IPS-15b (cell line): Measurements from ENCODE around the gene FNDC3A.
"Not testable (repeated sequence)": the region's sequence is repeated elsewhere in the genome, so short reads cannot be mapped to it uniquely, and the experiment has no call there.

ENCODE experiments used
- H3K27me3 ChIP-seq: one replicate; pipeline ENCODE4 v1.6.1; 2013; ENCODE audit warnings: low read length; ENCODE audit not compliant: control insufficient read depth, insufficient read depth
- H3K36me3 ChIP-seq: one replicate; pipeline ENCODE4 v1.6.1; 2013; ENCODE audit warnings: low read length; ENCODE audit not compliant: control insufficient read depth, insufficient read depth
- H3K4me1 ChIP-seq: one replicate; pipeline ENCODE4 v1.6.1; 2013; ENCODE audit warnings: mild to moderate bottlenecking, low read length; ENCODE audit not compliant: control insufficient read depth, insufficient read depth
- H3K4me3 ChIP-seq: one replicate; pipeline ENCODE4 v1.5.1; 2013; ENCODE audit warnings: low read depth, low read length
- H3K9ac ChIP-seq: one replicate; pipeline ENCODE4 v1.6.1; 2013; ENCODE audit warnings: low read depth, mild to moderate bottlenecking, low read length
- H3K9me3 ChIP-seq: one replicate; pipeline ENCODE4 v1.6.1; 2013; ENCODE audit warnings: mild to moderate bottlenecking, low read length; ENCODE audit not compliant: control insufficient read depth, insufficient read depth

The FNDC3A gene

DNA sequence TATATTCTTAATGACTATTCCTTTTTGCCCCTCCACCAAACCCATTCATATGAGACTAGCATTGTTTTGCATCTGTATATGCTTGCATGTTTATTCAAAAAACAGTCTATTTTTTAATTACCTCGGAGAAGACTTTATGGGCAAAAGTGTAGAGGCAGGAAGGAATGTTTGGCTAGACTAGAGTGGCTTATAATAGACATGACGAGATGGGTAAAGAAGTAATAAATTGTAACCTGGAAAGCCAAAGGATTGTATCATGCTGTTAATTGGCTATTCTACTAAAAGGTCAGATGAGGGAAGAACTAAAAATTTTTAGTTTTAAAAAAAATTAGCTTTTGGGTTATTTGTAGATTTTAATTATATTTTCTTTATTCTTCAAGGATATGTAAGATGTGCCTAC is 91.1 kb downstream of the FNDC3A start:
- Histone ChIP-seq H3K9me3 (no peaks in the 10 kb centered on the region), H3K4me1 (no peaks in the 10 kb centered on the region), H3K27me3 (no peaks in the 10 kb centered on the region), H3K4me3 (no peak overlapping the region), H3K9ac (no peak overlapping the region), H3K36me3 (no peaks in the 10 kb centered on the region)

GRCh38 chr13:49068498-49068897 is 92.8 kb downstream of the FNDC3A start:
- not testable (repeated sequence) for H3K4me3 ChIP-seq, H3K9ac ChIP-seq, H3K36me3 ChIP-seq, H3K27me3 ChIP-seq, H3K4me1 ChIP-seq, H3K9me3 ChIP-seq

- not testable (repeated sequence) for H3K4me3 ChIP-seq, H3K9me3 ChIP-seq, H3K36me3 ChIP-seq, H3K27me3 ChIP-seq, H3K9ac ChIP-seq, H3K4me1 ChIP-seq
Observed at GRCh38 chr13:49070021-49070420, 94.3 kb downstream of the FNDC3A start.

DNA sequence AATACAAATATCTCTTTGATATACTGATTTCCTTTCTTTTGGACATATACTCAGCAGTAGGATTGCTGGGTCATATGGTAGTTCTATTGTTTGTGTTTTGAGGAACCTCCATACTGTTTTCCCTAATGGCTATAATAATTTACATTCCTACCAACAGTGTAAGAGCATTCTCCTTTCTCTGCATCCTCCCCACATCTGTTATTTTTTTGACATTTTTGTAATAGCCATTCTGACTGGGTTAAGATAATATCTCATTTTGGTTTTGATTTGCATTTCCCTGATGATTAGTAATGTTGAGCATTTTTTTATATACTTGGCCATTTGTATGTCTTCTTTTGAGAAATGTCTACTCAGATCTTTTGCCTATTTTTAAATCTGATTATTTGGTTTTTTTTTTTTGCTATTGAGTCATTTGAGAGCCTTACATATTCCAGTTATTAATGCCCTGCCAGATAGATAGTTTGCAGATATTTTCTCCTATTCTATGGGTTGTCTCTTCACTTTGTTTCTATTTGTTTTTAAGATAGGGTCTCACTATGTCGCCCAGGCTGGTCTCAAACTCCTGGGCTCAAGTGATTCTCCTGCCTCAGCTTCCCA is 95.7 kb downstream of the FNDC3A start:
- Histone ChIP-seq H3K9me3 (no peaks in the 10 kb centered on the region), H3K4me1 (no peaks in the 10 kb centered on the region), H3K27me3 (no peaks in the 10 kb centered on the region), H3K36me3 (no peaks in the 10 kb centered on the region), H3K4me3 (no peak overlapping the region), H3K9ac (no peak overlapping the region)

DNA sequence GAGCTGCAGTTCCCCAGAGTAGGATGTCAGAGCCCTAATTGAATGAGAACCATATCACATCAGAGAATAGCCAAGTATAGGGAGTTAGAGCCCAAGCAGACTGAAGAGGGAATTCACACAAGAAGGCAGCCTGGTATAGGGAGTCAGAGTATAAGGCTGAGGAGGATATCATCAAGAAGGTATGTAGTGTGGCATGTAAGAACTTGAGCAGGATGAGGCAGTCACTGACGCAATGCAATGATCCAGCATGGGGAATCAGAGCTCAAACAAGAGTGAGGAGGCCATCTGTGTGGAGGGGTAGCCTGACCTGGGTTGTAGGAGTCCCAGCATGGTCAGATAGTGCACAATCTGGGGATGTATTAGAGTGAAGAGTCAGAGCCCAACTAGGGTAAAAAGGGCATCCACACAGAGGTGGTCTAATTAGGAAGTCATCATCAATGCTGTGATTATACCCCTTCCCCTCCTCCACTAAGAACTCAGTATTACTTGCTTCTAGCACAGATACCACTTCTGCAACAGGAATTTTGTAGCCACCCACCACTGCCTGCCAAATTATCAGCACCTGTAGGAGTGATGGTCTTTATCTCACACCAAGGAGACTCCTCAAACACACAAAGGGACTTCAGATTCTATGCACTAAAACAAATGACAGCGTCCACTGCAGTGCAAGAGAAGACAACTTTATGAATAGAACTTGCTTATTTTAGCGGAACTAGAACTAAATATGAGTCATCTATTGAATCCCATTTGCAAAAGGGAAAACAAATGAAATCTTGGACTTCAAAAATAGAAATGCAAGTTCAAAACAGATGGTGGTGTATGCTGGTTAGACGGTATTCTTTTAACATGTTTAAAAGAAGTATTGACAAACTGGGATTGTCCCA is 107.2 kb downstream of the FNDC3A start:
- H3K4me3 ChIP-seq = no peak overlapping the region
- no peaks in the 10 kb centered on the region for H3K27me3 ChIP-seq
- no peaks in the 10 kb centered on the region for H3K36me3 ChIP-seq

DNA sequence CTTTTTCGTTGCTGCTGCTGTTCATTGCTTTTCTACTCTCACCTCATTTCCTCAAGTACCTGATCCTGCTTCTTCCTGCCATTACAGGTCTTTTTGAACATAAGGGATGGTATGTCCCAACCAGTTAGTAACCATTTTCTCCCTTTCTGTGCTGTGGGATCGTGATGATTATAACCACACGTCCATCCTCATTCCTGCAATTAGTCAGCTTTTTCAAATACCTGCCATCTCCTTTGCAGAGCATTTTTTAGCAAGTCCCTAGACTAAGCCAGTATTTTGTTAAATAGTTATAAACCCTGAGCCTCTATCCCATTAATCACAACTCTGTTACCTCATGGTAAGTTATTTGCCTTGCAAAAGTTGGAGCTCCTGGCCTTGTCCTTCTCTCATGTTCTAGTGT is 109.2 kb downstream of the FNDC3A start:
- no peaks in the 10 kb centered on the region for H3K36me3 ChIP-seq

More for the DNA sequence above, 107.2 kb downstream of the FNDC3A start:
- H3K4me1 ChIP-seq = no peaks in the 10 kb centered on the region
- H3K9me3 ChIP-seq = no peaks in the 10 kb centered on the region
- no peak overlapping the region for H3K9ac ChIP-seq

GRCh38 chr13:49086722-49087121 is 111.0 kb downstream of the FNDC3A start:
- Histone ChIP-seq H3K9me3 (no peaks in the 10 kb centered on the region), H3K27me3 (no peaks in the 10 kb centered on the region), H3K4me1 (no peaks in the 10 kb centered on the region), H3K9ac (no peak overlapping the region), H3K4me3 (no peak overlapping the region), H3K36me3 (no peaks in the 10 kb centered on the region)

More for the DNA sequence above, 109.2 kb downstream of the FNDC3A start:
- Histone ChIP-seq H3K4me1 (no peaks in the 10 kb centered on the region), H3K27me3 (no peaks in the 10 kb centered on the region), H3K9ac (no peak overlapping the region), H3K9me3 (no peaks in the 10 kb centered on the region), H3K4me3 (no peak overlapping the region)

DNA sequence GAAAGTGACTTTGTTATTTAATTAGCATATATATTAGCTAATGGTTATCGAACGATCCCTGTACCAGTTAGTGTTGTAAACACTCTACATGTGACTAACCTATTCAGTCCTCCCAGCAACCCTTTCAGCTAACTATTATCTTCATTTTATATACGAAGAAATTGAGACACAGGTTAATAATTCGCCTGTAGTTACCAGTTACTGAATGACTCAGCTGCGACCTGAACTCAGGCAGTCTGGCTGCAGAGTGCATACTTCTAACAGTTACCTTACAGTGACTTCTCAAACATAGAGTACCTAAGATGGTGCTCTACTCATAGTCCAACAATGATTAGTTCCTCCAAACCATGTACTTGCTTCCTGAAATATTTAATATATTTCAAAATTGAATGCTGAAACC is 117.7 kb downstream of the FNDC3A start:
- Histone ChIP-seq H3K4me3 (no peak overlapping the region), H3K9ac (no peak overlapping the region), H3K9me3 (no peaks in the 10 kb centered on the region), H3K27me3 (no peaks in the 10 kb centered on the region), H3K36me3 (no peaks in the 10 kb centered on the region), H3K4me1 (no peaks in the 10 kb centered on the region)

DNA sequence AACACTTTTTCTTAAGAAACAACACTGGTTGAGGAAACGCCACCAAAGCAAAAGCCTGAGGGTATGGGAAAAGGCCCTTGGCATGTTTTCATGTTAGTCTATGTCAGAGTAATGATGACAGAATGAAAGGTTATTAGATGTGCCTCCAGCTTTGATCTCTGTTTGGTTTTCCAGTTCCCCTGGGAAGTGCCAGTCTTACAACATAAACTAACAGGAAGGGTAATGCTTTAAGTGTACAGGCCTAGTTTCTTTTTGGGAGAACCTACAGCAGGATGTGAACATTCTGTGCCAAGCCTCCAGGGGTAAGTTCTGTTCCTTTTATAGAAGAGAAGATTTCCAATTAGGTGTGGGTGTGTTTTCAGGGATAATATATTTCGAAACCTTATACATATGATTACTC is 121.7 kb downstream of the FNDC3A start:
- no peaks in the 10 kb centered on the region for H3K27me3 ChIP-seq
- no peak overlapping the region for H3K9ac ChIP-seq
- H3K9me3 ChIP-seq = no peaks in the 10 kb centered on the region
- H3K4me1 ChIP-seq = no peaks in the 10 kb centered on the region
- no peaks in the 10 kb centered on the region for H3K36me3 ChIP-seq
- no peak overlapping the region for H3K4me3 ChIP-seq

GRCh38 chr13:49098198-49098597 is 122.5 kb downstream of the FNDC3A start:
- Histone ChIP-seq H3K9ac (no peak overlapping the region), H3K36me3 (no peaks in the 10 kb centered on the region), H3K4me3 (no peak overlapping the region), H3K9me3 (no peaks in the 10 kb centered on the region), H3K4me1 (no peaks in the 10 kb centered on the region), H3K27me3 (no peaks in the 10 kb centered on the region)

GRCh38 chr13:49098771-49099512 is 123.2 kb downstream of the FNDC3A start:
- H3K9ac ChIP-seq = no peak overlapping the region
- no peaks in the 10 kb centered on the region for H3K36me3 ChIP-seq
- no peaks in the 10 kb centered on the region for H3K9me3 ChIP-seq
- H3K4me3 ChIP-seq = no peak overlapping the region
- H3K4me1 ChIP-seq = no peaks in the 10 kb centered on the region
- no peaks in the 10 kb centered on the region for H3K27me3 ChIP-seq

DNA sequence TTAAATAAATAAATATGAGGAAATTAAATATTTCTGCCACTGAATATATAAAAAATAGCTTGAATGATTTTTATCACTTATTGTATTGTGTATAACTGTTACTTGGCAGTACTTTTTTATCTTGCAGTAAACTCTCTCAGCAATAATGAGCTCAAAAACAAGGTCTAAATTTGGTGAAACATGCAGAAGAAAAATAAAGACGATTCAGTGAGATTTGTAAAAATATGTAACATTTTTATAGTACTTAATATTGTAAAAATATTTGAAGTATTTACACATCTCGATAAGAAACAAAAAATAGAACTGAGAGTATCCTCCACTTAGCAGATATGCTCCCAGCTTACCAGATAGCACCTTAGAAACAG is 123.8 kb downstream of the FNDC3A start:
- no peak overlapping the region for H3K9ac ChIP-seq

More for the DNA sequence above, 123.8 kb downstream of the FNDC3A start:
- no peaks in the 10 kb centered on the region for H3K9me3 ChIP-seq
- H3K36me3 ChIP-seq = no peaks in the 10 kb centered on the region
- no peak overlapping the region for H3K4me3 ChIP-seq
- no peaks in the 10 kb centered on the region for H3K27me3 ChIP-seq
- H3K4me1 ChIP-seq = no peaks in the 10 kb centered on the region
